IMR-90 (cell line): ENCODE data around the gene S100A16. TPM values are rescaled to one million over a fixed set of nuclear protein-coding genes. Genes with fewer than 3 reads are reported as not detected.
"Not testable (repeated sequence)": the region's sequence is repeated elsewhere in the genome, so short reads cannot be mapped to it uniquely, and the experiment has no call there.

ENCODE experiments used
- ATAC-seq: fragments of 200-7000 bp; cut with Tn5 transposase; 2 replicates; pipeline ENCODE4 v1.9.1; 2020; ENCODE audit warnings: low read depth, mild to moderate bottlenecking, moderate library complexity
- BruUV-seq: library from RNA; stranded (reverse); fragments of 400-500 nt; replicated peaks from 2 replicates; lab custom pipeline; 2021; lab: Mats Ljungman, UMichigan
- CTCF ChIA-PET: fragments of 300-600 bp; formaldehyde crosslinking; extraction: SDS; loops from one replicate; lab custom pipeline; 2021; ENCODE audit warnings: antibody characterized with exemption; lab: Yijun Ruan, JAX
- POLR2A ChIA-PET: fragments of 300-600 bp; sonication (Branson Sonifier 250); formaldehyde crosslinking; loops from one replicate; lab custom pipeline; 2022; ENCODE audit warnings: antibody characterized with exemption; ENCODE audit not compliant: unreplicated experiment; lab: Charles Lee
- DNase-seq: peaks from one replicate; pipeline ENCODE4 v3.0.0; 2013
- H2AFZ ChIP-seq: replicated peaks from 2 replicates; pipeline ENCODE3; 2013; ENCODE audit warnings: low read length, mild to moderate bottlenecking; ENCODE audit not compliant: poor library complexity
- H2AK5ac ChIP-seq: 2 replicates; pipeline ENCODE4 v1.6.1; 2013; ENCODE audit warnings: low read depth, low read length, inconsistent platforms
- H2AK9ac ChIP-seq: replicated peaks from 2 replicates; pipeline ENCODE3; 2013; ENCODE audit warnings: mild to moderate bottlenecking, low read depth, low read length, moderate library complexity; ENCODE audit not compliant: poor library complexity
- H2BK120ac ChIP-seq: 2 replicates; pipeline ENCODE4 v1.6.1; 2013; ENCODE audit warnings: low read depth, low read length, inconsistent platforms
- H2BK15ac ChIP-seq: 3 replicates; pipeline ENCODE4 v1.6.1; 2013; ENCODE audit warnings: low read depth, low read length, inconsistent platforms
- H2BK20ac ChIP-seq: 2 replicates; pipeline ENCODE4 v1.6.1; 2013; ENCODE audit warnings: low read depth, mild to moderate bottlenecking, inconsistent platforms, low read length, moderate library complexity
- H2BK5ac ChIP-seq: 2 replicates; pipeline ENCODE4 v1.6.1; 2013; ENCODE audit warnings: mild to moderate bottlenecking, low read depth, low read length, inconsistent platforms; ENCODE audit not compliant: poor library complexity, severe bottlenecking
- H3K14ac ChIP-seq: replicated peaks from 2 replicates; pipeline ENCODE4 v1.6.1; 2013; ENCODE audit warnings: low read depth, low read length, inconsistent platforms
- H3K18ac ChIP-seq: 2 replicates; pipeline ENCODE4 v1.6.1; 2013; ENCODE audit warnings: low read depth, low read length, control low read depth
- H3K23ac ChIP-seq: 2 replicates; pipeline ENCODE4 v1.6.1; 2013; ENCODE audit warnings: low read depth, low read length, inconsistent platforms
- H3K27ac ChIP-seq: 2 replicates; pipeline ENCODE4 v1.5.1; 2013; ENCODE audit warnings: mild to moderate bottlenecking, control low read depth, low read length; ENCODE audit not compliant: insufficient read depth
- H3K27me3 ChIP-seq: 2 replicates; pipeline ENCODE4 v1.6.1; 2013; ENCODE audit warnings: low read length; ENCODE audit not compliant: control insufficient read depth, insufficient read depth
- H3K36me3 ChIP-seq: 2 replicates; pipeline ENCODE4 v1.6.1; 2013; ENCODE audit warnings: low read length, mixed read lengths; ENCODE audit not compliant: control insufficient read depth, insufficient read depth
- H3K4ac ChIP-seq: 2 replicates; pipeline ENCODE4 v1.6.1; 2013; ENCODE audit warnings: low read depth, low read length, inconsistent platforms
- H3K4me1 ChIP-seq: 2 replicates; pipeline ENCODE4 v1.6.1; 2013; ENCODE audit warnings: low read length, mixed read lengths; ENCODE audit not compliant: control insufficient read depth, insufficient read depth
- H3K4me2 ChIP-seq: 2 replicates; pipeline ENCODE4 v1.6.1; 2013; ENCODE audit warnings: low read depth, mild to moderate bottlenecking, control low read depth, low read length, moderate library complexity
- H3K4me3 ChIP-seq: 2 replicates; pipeline ENCODE4 v1.5.1; 2013; ENCODE audit warnings: low read depth, mild to moderate bottlenecking, control low read depth, low read length, moderate library complexity; ENCODE audit not compliant: insufficient read depth
- H3K56ac ChIP-seq: 2 replicates; pipeline ENCODE4 v1.6.1; 2013; ENCODE audit warnings: low read length, inconsistent platforms; ENCODE audit not compliant: insufficient read depth; ENCODE audit errors: extremely low read depth
- H3K79me1 ChIP-seq, 2 experiments: 2 replicates each; pipeline ENCODE4 v1.6.1; 2013; ENCODE audit warnings: low read length in 2 of 2, inconsistent platforms in 1 of 2, low read depth in 1 of 2
- H3K9ac ChIP-seq: 2 replicates; pipeline ENCODE4 v1.6.1; 2013; ENCODE audit warnings: low read depth, low read length, control low read depth
- H3K9me1 ChIP-seq: 2 replicates; pipeline ENCODE4 v1.6.1; 2013; ENCODE audit warnings: low read length, inconsistent platforms; ENCODE audit not compliant: insufficient read depth
- H3K9me3 ChIP-seq: 2 replicates; pipeline ENCODE4 v1.6.1; 2013; ENCODE audit warnings: low read length; ENCODE audit not compliant: control insufficient read depth, insufficient read depth
- H4K20me1 ChIP-seq: 2 replicates; pipeline ENCODE4 v1.6.1; 2013; ENCODE audit warnings: low read length, inconsistent platforms; ENCODE audit not compliant: insufficient read depth
- H4K5ac ChIP-seq: 2 replicates; pipeline ENCODE4 v1.6.1; 2013; ENCODE audit warnings: mild to moderate bottlenecking, low read depth, low read length, control low read depth
- H4K8ac ChIP-seq, 2 experiments: 2 replicates each; pipeline ENCODE4 v1.6.1; 2013; ENCODE audit warnings: low read depth in 2 of 2, low read length in 2 of 2, control low read depth in 1 of 2, inconsistent platforms in 1 of 2
- H4K91ac ChIP-seq: 2 replicates; pipeline ENCODE4 v1.6.1; 2013; ENCODE audit warnings: low read depth, low read length, inconsistent platforms; ENCODE audit not compliant: insufficient read depth
- WGBS, 2 experiments: methylation state at CpG; one replicate each; pipeline versions ENCODE4 v1.1.5 to v1.1.7; 2013; ENCODE audit warnings: missing lambda C conversion rate in 2 of 2; ENCODE audit not compliant: insufficient read length in 1 of 2; ENCODE audit errors: extremely low coverage in 2 of 2; 5-methylcytosine and 5-hydroxymethylcytosine counted together
- dilution Hi-C: fragments of 300-500 bp; cut with HindIII; formaldehyde crosslinking; loops from one replicate; pipeline ENCODE4 v1.14.3; 2018; ENCODE audit warnings: low sequenced_read_pairs; ENCODE audit not compliant: unreplicated experiment
- in situ Hi-C: fragments of 300-500 bp; cut with MboI; formaldehyde crosslinking; loops from 3 replicates; pipeline ENCODE4 v1.14.3; 2019; ENCODE audit warnings: low sequenced_read_pairs, inconsistent platforms, mixed read lengths
- intact Hi-C: fragments of 100-400 bp; cut with micrococcal nuclease; formaldehyde crosslinking; loops from 2 replicates; pipeline ENCODE4 v1.10.0; 2022
- polyA plus RNA-seq, 3 experiments: library from polyadenylated mRNA; depleted of rRNA; stranded (reverse); fragments of >200 nt; gene quantifications; 2 replicates each; pipeline ENCODE4 v1.2.3, GENCODE V29; 2012; ENCODE audit warnings: low replicate concordance in 1 of 3
- total RNA-seq: library from RNA; depleted of rRNA; stranded (reverse); fragments of >200 nt; gene quantifications from 2 replicates; pipeline ENCODE4 v1.2.3, GENCODE V29; 2012

Gene S100A16
- total and polyA plus RNA-seq, 2 of the 4 experiments (the other 2 are of a cell fraction): 201 to 515 TPM

GRCh38 chr1:153640213-153640612, 27.3 kb upstream of the S100A16 start:
- H4K20me1 ChIP-seq: peaks cover 27% of the 10 kb centered on the region
- not testable (repeated sequence) for H2AFZ ChIP-seq, DNase-seq

More at GRCh38 chr1:153640213-153640612, 27.3 kb upstream of the S100A16 start:
- H2BK5ac ChIP-seq, H3K9me3 ChIP-seq, H3K23ac ChIP-seq, H3K9me1 ChIP-seq, H3K18ac ChIP-seq, H3K4me3 ChIP-seq, dilution Hi-C loops, H2BK15ac ChIP-seq, H2AK9ac ChIP-seq, H3K4ac ChIP-seq, H3K56ac ChIP-seq, H3K14ac ChIP-seq, intact Hi-C loops, H3K4me2 ChIP-seq, H2BK120ac ChIP-seq, H2AK5ac ChIP-seq, BruUV-seq, H3K27me3 ChIP-seq, H3K27ac ChIP-seq, H2BK20ac ChIP-seq, H3K9ac ChIP-seq, H4K91ac ChIP-seq, H3K4me1 ChIP-seq, ATAC-seq, H4K8ac ChIP-seq, H4K5ac ChIP-seq: not testable (repeated sequence)
- peaks cover 43 to 81% of the 10 kb centered on the region in 2 experiments for H3K79me1 ChIP-seq
- in situ Hi-C loops: loop anchor here (10.0 kb wide), 1 partner anchor 125 kb away; no protein-coding TSS in a partner anchor
- no CpG with 5 or more reads among the region's 5 CpGs for WGBS, 2 experiments
- ChIA-PET CTCF (interaction anchor here (1.1 kb wide), 1 partner anchor 68 kb away, joined by 3 read pairs; no protein-coding TSS in a partner anchor), POLR2A (interaction anchor here (0.7 kb wide), 1 partner anchor 518 kb away, joined by 9 read pairs; no protein-coding TSS in a partner anchor)
- H3K36me3 ChIP-seq: peaks cover 62% of the 10 kb centered on the region
